ENCODE measurements around the gene ADAMTSL1. TPM values are rescaled to one million over a fixed set of nuclear protein-coding genes. Genes with fewer than 3 reads are reported as not detected.

ADAMTSL1 gene
- total RNA-seq, 1 donor from 2014 or later: 11.5 TPM

GRCh38 chr9:18501949-18502348, 28.0 kb downstream of the ADAMTSL1 start:
- DNase-seq (ENCODE audit: low spot score): no peak

GRCh38 chr9:18502546-18502945, 28.6 kb downstream of the ADAMTSL1 start:
- no peak for DNase-seq (ENCODE audit: low spot score)

- no peak for DNase-seq (ENCODE audit: low spot score)
Observed at GRCh38 chr9:18504707-18505106, 30.8 kb downstream of the ADAMTSL1 start.

- no peak for DNase-seq (ENCODE audit: low spot score)
Observed at GRCh38 chr9:18507151-18507550, 33.2 kb downstream of the ADAMTSL1 start.

- no peak for DNase-seq (ENCODE audit: low spot score)
Observed at GRCh38 chr9:18516514-18516913, 42.6 kb downstream of the ADAMTSL1 start.

GRCh38 chr9:18516965-18517364, 43.0 kb downstream of the ADAMTSL1 start:
- DNase-seq (ENCODE audit: low spot score): no peak

GRCh38 chr9:18520416-18521047, 46.6 kb downstream of the ADAMTSL1 start:
- no peak for DNase-seq (ENCODE audit: low spot score)

- no peak for DNase-seq (ENCODE audit: low spot score)
Observed at GRCh38 chr9:18526685-18527084, 52.7 kb downstream of the ADAMTSL1 start.

- DNase-seq (ENCODE audit: low spot score): no peak
Observed at GRCh38 chr9:18531136-18532065, 57.4 kb downstream of the ADAMTSL1 start.

GRCh38 chr9:18534611-18535010, 60.7 kb downstream of the ADAMTSL1 start:
- DNase-seq (ENCODE audit: low spot score): no peak

GRCh38 chr9:18536554-18536953, 62.6 kb downstream of the ADAMTSL1 start:
- DNase-seq (ENCODE audit: low spot score): no peak

GRCh38 chr9:18539203-18539693, 65.3 kb downstream of the ADAMTSL1 start:
- DNase-seq (ENCODE audit: low spot score): no peak

GRCh38 chr9:18542837-18543405, 69.0 kb downstream of the ADAMTSL1 start:
- no peak for DNase-seq (ENCODE audit: low spot score)

GRCh38 chr9:18543406-18544192, 69.6 kb downstream of the ADAMTSL1 start:
- DNase-seq (ENCODE audit: low spot score): no peak

GRCh38 chr9:18544456-18544855, 70.5 kb downstream of the ADAMTSL1 start:
- no peak for DNase-seq (ENCODE audit: low spot score)

GRCh38 chr9:18545636-18546360, 71.8 kb downstream of the ADAMTSL1 start:
- DNase-seq (ENCODE audit: low spot score): no peak

- no peak for DNase-seq (ENCODE audit: low spot score)
Observed at GRCh38 chr9:18548456-18548855, 74.5 kb downstream of the ADAMTSL1 start.

- DNase-seq (ENCODE audit: low spot score): no peak
Observed at GRCh38 chr9:18549772-18550171, 75.8 kb downstream of the ADAMTSL1 start.

- no peak for DNase-seq (ENCODE audit: low spot score)
Observed at GRCh38 chr9:18550286-18550685, 76.3 kb downstream of the ADAMTSL1 start.

- DNase-seq (ENCODE audit: low spot score): no peak
Observed at GRCh38 chr9:18554244-18554643, 80.3 kb downstream of the ADAMTSL1 start.
